Mammary epithelial cell (primary cell): ENCODE measurements around the gene CNTD1.

ENCODE experiments used
- CTCF ChIP-seq, 2 donors: IDR thresholded peaks in 1 of 2; conservative IDR thresholded peaks in 1 of 2; 2 replicates each; pipeline ENCODE4 v1.5.1; 2011 to 2012; ENCODE audit warnings: inconsistent platforms in 2 of 2, low read length in 2 of 2, mild to moderate bottlenecking in 2 of 2, control low read depth in 1 of 2, low read depth in 1 of 2; ENCODE audit not compliant: insufficient read depth in 1 of 2; ENCODE audit errors: extremely low read depth in 1 of 2
- EZH2 ChIP-seq: IDR thresholded peaks from 2 replicates; pipeline ENCODE4 v1.6.1; 2012; ENCODE audit warnings: low read length, inconsistent platforms, borderline replicate concordance

- TF ChIP-seq CTCF (conservative IDR thresholded peaks at IDR 0.05 in 1 of 2, IDR thresholded peaks at IDR 0.05 in 1 of 2; ENCODE audit: extremely low read depth in 1 of 2, insufficient read depth in 1 of 2, low read depth in 1 of 2, low read length in 2 of 2) = no peak
- no peak for TF ChIP-seq EZH2
Observed at GRCh38 chr17:42784409-42784808, 14.3 kb upstream of the CNTD1 start.
